GM12878 (cell line): Measurements from ENCODE around the gene CASP10. TPM values are rescaled to one million over a fixed set of nuclear protein-coding genes. Genes with fewer than 3 reads are reported as not detected.

Source experiments
- ATAC-seq: fragments of 200-7000 bp; cut with Tn5 transposase; 3 replicates; pipeline ENCODE4 v1.9.1; 2020; ENCODE audit warnings: mild to moderate bottlenecking, moderate library complexity
- BruUV-seq: library from RNA; stranded (reverse); fragments of 400-500 nt; replicated peaks from 2 replicates; lab custom pipeline; 2021; lab: Mats Ljungman, UMichigan
- CTCF ChIA-PET: fragments of 300-600 bp; sonication (Branson Sonifier 250); formaldehyde crosslinking; extraction: SDS; loops from one replicate; lab custom pipeline; 2021; ENCODE audit warnings: inconsistent platforms; lab: Yijun Ruan, JAX
- POLR2A ChIA-PET: fragments of 350-600 bp; formaldehyde crosslinking; extraction: SDS; loops from one replicate; lab custom pipeline; 2021; ENCODE audit warnings: inconsistent platforms; lab: Charles Lee
- RAD21 ChIA-PET: fragments of 300-600 bp; sonication (Branson Sonifier 250); formaldehyde crosslinking; loops from one replicate; lab custom pipeline; 2023; ENCODE audit warnings: antibody characterized with exemption; ENCODE audit not compliant: unreplicated experiment; lab: Charles Lee
- SMC1A ChIA-PET: fragments of 300-600 bp; sonication (Branson Sonifier 250); formaldehyde crosslinking; loops from one replicate; lab custom pipeline; 2023; ENCODE audit not compliant: unreplicated experiment, uncharacterized antibody; lab: Charles Lee
- DNase-seq: peaks from one replicate; pipeline ENCODE4 v3.0.0-alpha.2; 2011; ENCODE audit warnings: low read depth, low spot score
- FAIRE-seq: peaks from 3 replicates; lab custom pipeline; 2011; peaks lifted over from hg19 to GRCh38; lab: Jason Lieb, UNC
- H2AFZ ChIP-seq: 2 replicates; pipeline ENCODE4 v1.6.0; 2011; ENCODE audit warnings: low read depth, low read length, control low read depth; ENCODE audit not compliant: control insufficient read depth
- H3K27ac ChIP-seq: 2 replicates; pipeline ENCODE4 v1.5.1; 2011; ENCODE audit warnings: control low read depth; ENCODE audit not compliant: control insufficient read depth, insufficient read depth
- H3K27me3 ChIP-seq, 2 experiments: replicated peaks in 1 of 2; 2 replicates each; pipeline versions ENCODE4 v1.6.0 to v1.6.1; 2011; ENCODE audit warnings: low read length in 1 of 2; ENCODE audit not compliant: control insufficient read depth in 2 of 2, insufficient read depth in 2 of 2
- H3K36me3 ChIP-seq, 2 experiments: 2 replicates each; pipeline ENCODE4 v1.5.1; 2011; ENCODE audit warnings: low read length in 1 of 2; ENCODE audit not compliant: control insufficient read depth in 2 of 2, insufficient read depth in 2 of 2
- H3K4me1 ChIP-seq: 2 replicates; pipeline ENCODE4 v1.6.1; 2011; ENCODE audit warnings: mild to moderate bottlenecking, low read length, moderate library complexity, mixed read lengths; ENCODE audit not compliant: control insufficient read depth, insufficient read depth
- H3K4me2 ChIP-seq: 2 replicates; pipeline ENCODE4 v1.6.0; 2011; ENCODE audit warnings: control low read depth; ENCODE audit not compliant: control insufficient read depth, insufficient read depth
- H3K4me3 ChIP-seq: fragments of 200-600 bp; sonication (generic); 2 replicates; pipeline ENCODE4 v1.5.1; 2016
- H3K79me2 ChIP-seq: 2 replicates; pipeline ENCODE4 v1.6.0; 2011; ENCODE audit warnings: low read length; ENCODE audit not compliant: control insufficient read depth, insufficient read depth
- H3K9ac ChIP-seq: 2 replicates; pipeline ENCODE4 v1.8.0; 2011; ENCODE audit warnings: low read length, control low read depth, mixed read lengths; ENCODE audit not compliant: control insufficient read depth, insufficient read depth
- H3K9me3 ChIP-seq: replicated peaks from 3 replicates; pipeline ENCODE4 v1.5.1; 2011; ENCODE audit warnings: mild to moderate bottlenecking, low read length; ENCODE audit not compliant: control insufficient read depth, insufficient read depth
- H4K20me1 ChIP-seq: 2 replicates; pipeline ENCODE4 v1.6.0; 2011; ENCODE audit not compliant: control insufficient read depth, insufficient read depth
- ATF2 ChIP-seq: IDR thresholded peaks from 2 replicates; pipeline ENCODE4 v1.6.1; 2012; ENCODE audit warnings: low read length, inconsistent platforms
- CTCF ChIP-seq, 3 experiments: IDR thresholded peaks in 2 of 3; conservative IDR thresholded peaks in 1 of 3; 2 replicates each; pipeline ENCODE4 v1.5.1; 2011; ENCODE audit warnings: low read depth in 3 of 3, low read length in 3 of 3, mild to moderate bottlenecking in 3 of 3, control low read depth in 2 of 3, moderate library complexity in 2 of 3, inconsistent platforms in 1 of 3, mixed read lengths in 1 of 3; ENCODE audit not compliant: control insufficient read depth in 2 of 3, insufficient read depth in 1 of 3; ENCODE audit errors: extremely low read depth in 1 of 3
- FOS ChIP-seq: IDR thresholded peaks from 3 replicates; pipeline ENCODE4 v1.6.1; 2011; ENCODE audit warnings: borderline replicate concordance; ENCODE audit not compliant: insufficient read length; ENCODE audit errors: extremely low read depth
- IKZF2 ChIP-seq, 2 experiments: fragments of 450-650 bp; IDR thresholded peaks; 2 replicates each; pipeline ENCODE4 v1.6.1; 2017; ENCODE audit warnings: mild to moderate bottlenecking in 2 of 2, moderate library complexity in 2 of 2
- NR2C1 ChIP-seq: fragments of 450-650 bp; IDR thresholded peaks from 2 replicates; pipeline ENCODE4 v1.6.1; 2017; ENCODE audit warnings: antibody characterized with exemption, mild to moderate bottlenecking, moderate library complexity
- PBX3 ChIP-seq: IDR thresholded peaks from 2 replicates; pipeline ENCODE4 v1.6.1; 2011; ENCODE audit warnings: mild to moderate bottlenecking, low read depth, low read length, moderate library complexity; ENCODE audit not compliant: insufficient replicate concordance
- STAT1 ChIP-seq: fragments of 450-650 bp; conservative IDR thresholded peaks from 2 replicates; pipeline ENCODE4 v1.6.1; 2014; ENCODE audit warnings: antibody characterized with exemption, mild to moderate bottlenecking
- TCF12 ChIP-seq: IDR thresholded peaks from 2 replicates; pipeline ENCODE4 v1.6.1; 2011; ENCODE audit warnings: low read depth, mild to moderate bottlenecking, low read length
- TCF7 ChIP-seq: IDR thresholded peaks from 2 replicates; pipeline ENCODE4 v1.6.1; 2014; ENCODE audit warnings: antibody characterized with exemption, borderline replicate concordance
- ZNF592 ChIP-seq: fragments of 450-650 bp; IDR thresholded peaks from 2 replicates; pipeline ENCODE4 v1.6.1; 2017; ENCODE audit warnings: mild to moderate bottlenecking, moderate library complexity
- WGBS: methylation state at CpG from one replicate; pipeline ENCODE4 v1.1.6; 2016; ENCODE audit warnings: low lambda C conversion rate; ENCODE audit not compliant: insufficient replicate concordance, insufficient coverage; ENCODE audit errors: missing lambda C conversion rate; 5-methylcytosine and 5-hydroxymethylcytosine counted together
- in situ Hi-C: fragments of 300-500 bp; cut with MboI; formaldehyde crosslinking; loops from 9 replicates; pipeline ENCODE4 v1.14.3; 2018; ENCODE audit warnings: mixed read lengths
- intact Hi-C: fragments of 100-400 bp; cut with micrococcal nuclease; formaldehyde crosslinking; loops from one replicate; pipeline ENCODE4 v1.14.2; 2022; ENCODE audit not compliant: unreplicated experiment
- polyA plus RNA-seq, 11 experiments: library from polyadenylated mRNA; depleted of rRNA in 4 of 11; unstranded in 6 of 11; stranded (reverse) in 5 of 11; fragments of >200 nt; fragmentation: Nextera tagmentation in 4 of 11; fragmentation: Illumina TruSeq in 1 of 11; extraction: Ambion mirVana in 4 of 11; extraction: Trizol in 1 of 11; gene quantifications; 1 replicate in 1 of 11; 2 replicates in 10 of 11; pipeline versions ENCODE4 v1.2.1 to v1.2.3, GENCODE V29; 2011 to 2016; ENCODE audit warnings: inconsistent platforms in 2 of 11, missing spikeins in 2 of 11, low read depth in 1 of 11
- total RNA-seq, 4 experiments: library from RNA; depleted of rRNA in 3 of 4; stranded (reverse); fragments of >200 nt in 3 of 4; fragmentation: Illumina TruSeq in 1 of 4; extraction: Trizol in 1 of 4; gene quantifications; 2 replicates each; pipeline versions ENCODE4 v1.2.1 to v1.2.3, GENCODE V29; 2013 to 2021
- TF ChIP-seq, protein P1 (sequence below): fragments of 450-650 bp; IDR thresholded peaks from 2 replicates; pipeline ENCODE4 v1.6.1; 2016; ENCODE audit warnings: mild to moderate bottlenecking

CASP10 gene
- total and polyA plus RNA-seq, 10 of the 15 experiments (the other 5 are each of a cell fraction or from before 2014, with no cell fraction given) = 7.2 to 14.1 (median 10.8) TPM

DNA sequence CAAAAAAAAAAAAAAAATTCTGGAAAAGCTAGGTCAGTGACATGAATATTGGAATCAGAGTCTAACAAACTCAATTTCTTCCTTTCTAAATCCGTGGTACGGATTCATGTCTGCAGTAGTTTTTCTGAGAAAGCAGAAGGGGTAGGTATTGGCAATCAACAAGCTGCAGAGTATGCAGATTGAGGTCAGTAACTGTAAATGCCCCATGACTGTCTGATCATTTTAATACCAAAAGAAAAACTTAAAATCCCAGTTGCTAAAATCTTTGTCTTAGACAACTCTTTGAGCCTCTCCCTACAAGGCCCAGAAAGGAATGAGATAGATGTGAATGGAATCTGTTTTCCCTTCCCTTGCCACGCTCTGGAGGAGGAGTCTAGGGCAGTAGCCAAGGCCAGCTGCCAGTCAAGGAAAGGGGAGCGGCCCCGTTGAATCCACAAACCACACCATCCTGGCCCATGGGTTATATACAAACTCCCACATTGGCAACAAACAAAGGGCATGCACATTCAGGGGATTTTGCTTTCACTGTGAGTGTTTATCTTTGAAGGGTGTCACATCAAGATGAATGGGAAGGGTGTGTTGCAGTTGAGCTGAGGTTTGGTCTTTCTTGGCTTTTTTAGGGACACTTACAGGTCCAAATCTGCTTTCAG, 71.3 kb downstream of the CASP10 start:
- Histone ChIP-seq H3K4me3 (no peak overlapping the region), H3K4me1 (peaks cover 27% of the 10 kb centered on the region), H3K27me3 (no peaks in the 10 kb centered on the region), H3K9ac (no peak overlapping the region), H3K27ac (no peak overlapping the region), H3K9me3 (no peaks in the 10 kb centered on the region; the same call in 2 of the 3 replicates), H3K79me2 (no peaks in the 10 kb centered on the region; the same call in 1 of the 2 replicates), H3K36me3 (no peaks in the 10 kb centered on the region; a peak in 2 of 4 replicates), H3K4me2 (no peak overlapping the region), H2AFZ (no peak overlapping the region), H4K20me1 (no peaks in the 10 kb centered on the region)
- no TSS peak for BruUV-seq
- 99% methylated on average over 5 of the region's 5 CpGs for WGBS
- ChIA-PET POLR2A (interaction anchor here (0.6 to 2.0 kb wide), 8 partner anchors 9 to 134 kb away, joined by 3 to 9 read pairs (median 5); no protein-coding TSS in a partner anchor), SMC1A (interaction anchor here (0.7 to 7.3 kb wide), 8 partner anchors 8 to 111 kb away, joined by 3 to 68 read pairs (median 4); partner anchors contain the start of gene CASP8), CTCF (interaction anchor here (1.3 to 6.6 kb wide), 4 partner anchors 17 to 109 kb away, joined by 3 to 34 read pairs (median 7); no protein-coding TSS in a partner anchor), RAD21 (interaction anchor here (0.7 to 4.4 kb wide), 5 partner anchors 10 to 771 kb away, joined by 4 to 33 read pairs (median 9); no protein-coding TSS in a partner anchor)
- FAIRE-seq (no peak), ATAC-seq (no peak), DNase-seq (no peak)
- intact Hi-C loops (loop anchor here (5.0 kb wide), 1 partner anchor 137 kb away; the partner anchor contains the start of gene CFLAR), in situ Hi-C loops (no loop called here)
- TF ChIP-seq ZNF592 (no peak), IKZF2 (IDR thresholded peaks at IDR 0.05) (peak; percentile 29 to 55; a peak in 1 of 4 replicates), ATF2 (no peak), FOS (no peak), STAT1 (no peak), TCF7 (no peak), PBX3 (peak; percentile 43), CTCF (IDR thresholded peaks at IDR 0.05 in 2 of 3, conservative IDR thresholded peaks at IDR 0.05 in 1 of 3; ENCODE audit: control insufficient read depth in 2 of 3, extremely low read depth in 1 of 3, insufficient read depth in 1 of 3, low read depth in 3 of 3, low read length in 3 of 3) (no peak), TCF12 (no peak), NR2C1 (no peak)
- TF ChIP-seq, protein P1, sequence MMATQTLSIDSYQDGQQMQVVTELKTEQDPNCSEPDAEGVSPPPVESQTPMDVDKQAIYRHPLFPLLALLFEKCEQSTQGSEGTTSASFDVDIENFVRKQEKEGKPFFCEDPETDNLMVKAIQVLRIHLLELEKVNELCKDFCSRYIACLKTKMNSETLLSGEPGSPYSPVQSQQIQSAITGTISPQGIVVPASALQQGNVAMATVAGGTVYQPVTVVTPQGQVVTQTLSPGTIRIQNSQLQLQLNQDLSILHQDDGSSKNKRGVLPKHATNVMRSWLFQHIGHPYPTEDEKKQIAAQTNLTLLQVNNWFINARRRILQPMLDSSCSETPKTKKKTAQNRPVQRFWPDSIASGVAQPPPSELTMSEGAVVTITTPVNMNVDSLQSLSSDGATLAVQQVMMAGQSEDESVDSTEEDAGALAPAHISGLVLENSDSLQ = peak; percentile 80
